CD4-positive, alpha-beta T cell treated with Interleukin-17A for 4 hours (primary cell): ENCODE data around the gene SERPINB12.

Experiments
- DNase-seq: peaks from one replicate; pipeline ENCODE4 v3.0.0-alpha.2; 2020; ENCODE audit warnings: mixed read lengths

Gene SERPINB12, protein sequence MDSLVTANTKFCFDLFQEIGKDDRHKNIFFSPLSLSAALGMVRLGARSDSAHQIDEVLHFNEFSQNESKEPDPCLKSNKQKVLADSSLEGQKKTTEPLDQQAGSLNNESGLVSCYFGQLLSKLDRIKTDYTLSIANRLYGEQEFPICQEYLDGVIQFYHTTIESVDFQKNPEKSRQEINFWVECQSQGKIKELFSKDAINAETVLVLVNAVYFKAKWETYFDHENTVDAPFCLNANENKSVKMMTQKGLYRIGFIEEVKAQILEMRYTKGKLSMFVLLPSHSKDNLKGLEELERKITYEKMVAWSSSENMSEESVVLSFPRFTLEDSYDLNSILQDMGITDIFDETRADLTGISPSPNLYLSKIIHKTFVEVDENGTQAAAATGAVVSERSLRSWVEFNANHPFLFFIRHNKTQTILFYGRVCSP

GRCh38 chr18:63542069-63542468 is at the start of gene SERPINB12:
Gene SERPINB12 (plus strand): TSS chr18:63542369. CDS start chr18:63556160, 13,791 bp downstream.
- no peak for DNase-seq

- no peak for DNase-seq
Measured at GRCh38 chr18:63492851-63493250, 49.3 kb upstream of the SERPINB12 start.

- no peak for DNase-seq
Measured at GRCh38 chr18:63495675-63496074, 46.5 kb upstream of the SERPINB12 start.

DNA sequence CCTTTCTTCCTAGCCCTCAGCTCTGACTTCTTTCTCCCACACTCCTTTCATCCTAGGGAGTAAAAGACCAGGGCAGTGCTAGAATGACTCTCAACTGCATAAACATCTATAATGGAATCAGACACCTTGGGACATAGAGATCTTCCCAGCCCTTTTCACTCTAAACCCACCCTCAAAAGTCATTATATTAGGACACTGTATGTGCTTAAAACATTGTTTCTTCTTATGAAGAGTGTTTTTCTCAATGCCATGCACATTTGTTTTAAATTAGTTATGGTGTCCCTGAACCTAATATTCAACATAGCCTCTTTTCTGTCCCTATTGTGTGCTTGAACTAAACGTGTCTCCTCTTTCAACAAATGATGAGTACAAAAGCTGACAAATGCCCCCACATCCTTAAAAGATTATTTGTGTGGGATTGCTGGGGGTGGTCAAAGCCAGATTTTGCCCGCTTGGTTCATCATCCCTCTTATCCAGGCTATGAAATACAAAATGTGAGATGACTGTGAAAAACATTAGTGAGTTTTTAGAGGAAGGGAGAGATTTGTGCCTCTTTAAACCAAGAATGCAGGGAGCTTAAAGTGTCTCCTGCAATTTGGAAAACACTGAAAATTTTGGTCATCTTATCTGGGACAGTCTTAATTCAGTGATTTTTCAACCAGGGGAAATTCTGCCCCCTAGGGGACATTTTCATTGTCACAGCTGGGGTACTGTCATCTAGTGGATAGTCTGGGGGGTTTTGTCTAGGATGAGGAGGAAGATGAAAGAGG is 36.4 kb upstream of the SERPINB12 start:
- peak; percentile 7 for DNase-seq

GRCh38 chr18:63506336-63506646 is 35.9 kb upstream of the SERPINB12 start:
- no peak for DNase-seq

GRCh38 chr18:63508596-63508995 is 33.6 kb upstream of the SERPINB12 start:
- DNase-seq: no peak

DNA sequence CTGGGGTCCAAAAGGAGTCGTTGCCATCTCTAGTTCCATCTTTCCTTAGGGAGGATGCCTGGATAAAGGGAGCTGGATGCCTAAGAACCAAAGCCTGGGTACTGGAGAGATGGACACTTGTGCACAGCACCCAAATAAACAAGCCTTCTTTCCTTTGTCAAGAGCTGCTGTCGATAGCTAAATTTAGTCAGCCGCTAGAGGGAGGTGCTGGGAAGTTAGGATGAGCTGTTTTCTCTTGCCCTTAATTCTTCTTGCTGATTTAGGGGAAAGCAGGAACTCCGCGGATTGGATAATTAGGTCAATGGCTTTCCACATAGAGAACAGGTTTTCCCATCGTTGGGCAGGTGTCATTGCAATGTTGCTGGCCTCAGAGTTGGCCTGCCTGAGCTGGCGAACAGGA is 30.9 kb upstream of the SERPINB12 start:
- DNase-seq: no peak

GRCh38 chr18:63514326-63514725 is 27.8 kb upstream of the SERPINB12 start:
- DNase-seq: no peak

DNA sequence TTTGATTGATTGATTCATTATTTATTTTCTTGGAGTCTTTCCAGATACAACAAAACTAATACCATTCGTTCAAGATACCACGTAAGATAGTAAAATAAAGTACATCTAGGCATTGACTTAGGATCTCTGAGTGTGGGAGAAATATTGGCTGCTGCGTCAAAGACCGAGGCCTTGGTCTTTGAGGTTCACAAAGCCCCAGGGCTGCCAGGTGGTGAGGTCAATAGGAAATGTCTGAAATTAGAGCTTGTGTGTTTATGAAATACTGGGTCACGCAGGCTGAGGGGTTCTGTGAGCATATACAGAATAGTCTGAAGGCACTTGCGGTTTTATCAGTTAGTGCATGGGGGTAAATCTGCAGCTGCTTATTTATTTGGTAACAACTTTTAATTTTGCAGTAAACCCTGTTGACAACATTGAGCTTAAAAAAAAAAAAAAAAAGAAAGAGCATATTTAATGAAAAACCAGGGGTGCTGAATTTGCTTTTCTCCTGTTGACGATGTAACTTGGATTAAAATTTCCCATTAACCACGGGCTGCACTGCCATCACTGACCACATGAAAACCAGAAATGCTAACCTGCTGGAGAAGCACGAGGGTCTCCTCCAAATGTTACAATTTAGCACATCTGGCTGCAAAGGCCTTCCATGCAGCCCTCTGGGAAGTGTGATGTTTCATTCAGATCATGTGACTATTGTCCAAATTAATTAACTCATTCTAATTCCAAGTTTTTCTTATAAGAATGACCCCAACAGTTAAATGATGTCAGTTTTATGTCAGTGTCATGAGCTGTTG is 27.1 kb upstream of the SERPINB12 start:
- DNase-seq: no peak

- no peak for DNase-seq
Measured at GRCh38 chr18:63515801-63516200, 26.4 kb upstream of the SERPINB12 start.

- peak; percentile 48 for DNase-seq
Measured at GRCh38 chr18:63518178-63519012, 23.8 kb upstream of the SERPINB12 start.

DNA sequence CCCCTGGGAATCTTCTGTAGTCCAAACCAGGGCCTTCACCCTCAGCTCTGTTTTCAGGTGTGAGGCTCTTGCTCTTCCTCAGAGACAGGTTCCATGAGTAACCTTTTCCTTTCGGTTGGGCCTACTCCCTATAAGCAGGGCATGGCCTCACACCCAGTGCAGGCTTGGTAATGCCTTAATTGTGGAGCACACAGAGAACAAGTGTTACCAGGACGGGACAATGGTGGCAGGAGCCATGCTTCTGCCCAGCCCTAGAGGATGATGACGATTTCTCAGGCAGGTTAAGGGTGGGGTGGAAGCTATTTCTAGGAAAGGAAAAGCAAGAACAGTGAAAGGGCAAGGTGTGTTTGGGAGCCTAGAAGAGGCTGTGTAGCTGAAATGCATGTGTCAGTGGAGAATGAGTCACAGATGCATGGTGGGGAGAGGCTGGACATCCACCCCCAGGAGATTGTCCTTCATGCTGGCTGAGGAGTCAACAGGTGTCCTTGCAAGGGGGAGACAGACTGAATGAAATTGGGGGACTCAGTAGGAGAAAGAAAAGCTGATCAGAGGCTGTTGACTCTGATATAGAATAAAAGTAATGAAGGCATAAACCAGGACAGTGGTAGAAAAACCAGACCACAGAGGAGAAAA is 22.0 kb upstream of the SERPINB12 start:
- DNase-seq: no peak

DNA sequence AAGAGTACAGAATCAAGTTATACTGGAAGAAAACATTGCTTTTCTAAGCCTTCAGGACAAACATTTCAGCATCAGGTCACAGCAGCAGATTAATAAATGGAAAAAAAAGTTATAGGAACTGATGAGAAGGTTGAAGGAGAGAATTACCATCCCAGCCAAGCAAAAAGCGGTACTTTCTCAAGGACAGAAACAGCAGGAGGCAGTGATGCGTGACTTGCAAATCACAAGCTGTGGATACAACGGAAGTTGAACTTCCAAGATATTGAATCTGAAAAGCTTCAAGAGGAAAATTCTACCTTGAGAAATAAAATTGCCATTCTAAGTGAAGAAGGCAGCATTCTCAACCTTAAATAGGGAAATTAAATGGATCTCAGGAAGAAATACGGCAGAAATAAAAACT is 18.5 kb upstream of the SERPINB12 start:
- no peak for DNase-seq

- DNase-seq: no peak
Measured at GRCh38 chr18:63527251-63527650, 14.9 kb upstream of the SERPINB12 start.

- no peak for DNase-seq
Measured at GRCh38 chr18:63528863-63529492, 13.2 kb upstream of the SERPINB12 start.

DNA sequence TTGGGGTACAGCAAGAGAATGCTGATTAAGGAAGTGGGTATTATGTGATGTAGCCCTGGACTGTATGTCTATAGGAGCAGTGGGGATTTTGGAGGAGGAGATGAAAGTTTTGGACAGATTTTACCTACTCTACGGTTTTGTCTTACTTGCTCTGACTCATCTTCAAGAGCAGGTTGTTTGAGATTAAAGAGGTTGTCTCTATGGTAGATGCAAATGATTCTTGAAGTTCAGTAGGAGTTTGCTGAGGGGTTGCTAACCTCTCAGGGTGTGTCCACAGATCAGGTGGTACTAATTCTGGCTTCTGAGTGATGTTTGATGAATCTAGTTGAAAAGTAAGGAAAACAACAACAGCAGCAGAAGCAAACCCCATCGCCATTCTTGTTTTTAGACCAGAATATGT is 9.7 kb upstream of the SERPINB12 start:
- DNase-seq: no peak

GRCh38 chr18:63534615-63535014 is 7.6 kb upstream of the SERPINB12 start:
- DNase-seq: no peak

DNA sequence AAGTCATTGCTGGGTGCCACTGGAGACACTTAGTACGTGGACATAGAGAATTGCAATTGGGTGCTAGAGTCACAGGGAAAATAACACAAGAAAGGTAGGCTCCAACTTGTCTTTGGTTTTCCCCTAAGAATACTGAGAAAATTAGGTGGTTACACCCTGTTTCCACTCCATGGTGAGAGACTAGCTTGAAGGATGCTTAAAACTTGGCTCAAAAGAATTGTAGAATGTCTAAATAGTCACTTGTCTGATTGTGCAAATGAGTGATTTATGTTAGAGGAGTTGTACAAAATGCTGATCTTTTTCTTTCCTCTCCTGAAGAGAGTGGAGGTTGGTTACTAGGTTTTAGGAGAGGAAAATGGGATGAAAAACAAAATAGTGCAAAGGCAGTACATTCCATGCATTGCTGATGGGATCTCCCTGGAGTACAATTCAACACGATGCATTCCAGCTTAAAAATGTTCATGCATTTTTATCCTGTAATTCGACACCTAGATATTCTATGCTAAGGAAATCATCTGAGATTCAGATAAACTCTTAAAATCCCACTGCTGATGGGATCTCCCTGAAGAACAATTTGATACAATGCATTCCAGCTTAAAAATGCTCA is 2.2 kb upstream of the SERPINB12 start:
- no peak for DNase-seq

- no peak for DNase-seq
Measured at GRCh38 chr18:63544017-63544416, 1.8 kb downstream of the SERPINB12 start.

DNA sequence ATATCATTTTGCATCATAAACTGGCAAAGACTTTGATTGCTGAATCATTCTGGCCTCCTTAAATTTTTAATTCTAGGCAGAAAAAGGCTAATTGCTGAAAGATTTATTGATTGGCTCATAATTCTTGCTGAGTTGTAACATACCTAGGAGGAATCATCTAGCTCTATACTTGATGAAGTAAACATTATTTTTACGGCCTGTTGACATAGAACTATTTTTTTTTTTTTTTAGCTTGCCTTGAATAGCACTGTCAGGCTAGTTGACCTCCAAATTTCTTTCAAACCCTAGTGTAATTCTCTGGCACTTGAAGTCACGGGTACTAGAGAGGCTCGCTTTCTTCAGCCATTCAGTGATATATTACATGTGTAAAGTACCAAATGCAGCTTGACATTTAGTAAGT is 2.8 kb downstream of the SERPINB12 start:
- DNase-seq: no peak

DNA sequence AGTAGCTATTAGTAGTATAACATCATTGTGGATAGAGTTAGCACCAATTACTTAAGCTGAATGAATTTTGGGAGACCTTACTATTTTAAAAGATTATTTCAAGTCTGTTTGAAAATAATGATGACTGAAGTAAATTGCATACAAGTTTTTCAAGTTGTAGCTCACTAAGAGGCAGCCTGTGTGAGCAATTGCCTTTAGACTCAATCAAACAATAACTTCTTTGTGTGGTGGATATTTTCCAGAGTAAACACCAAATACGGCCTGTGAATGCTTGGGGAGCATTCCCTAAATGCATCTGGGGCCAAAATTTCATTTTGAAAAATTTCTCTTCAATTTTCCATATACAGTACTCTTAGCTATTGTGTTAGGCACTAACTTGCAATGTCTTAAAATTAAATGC is 7.9 kb downstream of the SERPINB12 start:
- no peak for DNase-seq
